GM19455 (cell line): Measurements from ENCODE around the gene MCC.

Experiments
- ATAC-seq: cut with Tn5 transposase; IDR thresholded peaks from one replicate; pipeline ENCODE4 v1.9.1; 2021; ENCODE audit not compliant: unreplicated experiment

MCC gene

DNA sequence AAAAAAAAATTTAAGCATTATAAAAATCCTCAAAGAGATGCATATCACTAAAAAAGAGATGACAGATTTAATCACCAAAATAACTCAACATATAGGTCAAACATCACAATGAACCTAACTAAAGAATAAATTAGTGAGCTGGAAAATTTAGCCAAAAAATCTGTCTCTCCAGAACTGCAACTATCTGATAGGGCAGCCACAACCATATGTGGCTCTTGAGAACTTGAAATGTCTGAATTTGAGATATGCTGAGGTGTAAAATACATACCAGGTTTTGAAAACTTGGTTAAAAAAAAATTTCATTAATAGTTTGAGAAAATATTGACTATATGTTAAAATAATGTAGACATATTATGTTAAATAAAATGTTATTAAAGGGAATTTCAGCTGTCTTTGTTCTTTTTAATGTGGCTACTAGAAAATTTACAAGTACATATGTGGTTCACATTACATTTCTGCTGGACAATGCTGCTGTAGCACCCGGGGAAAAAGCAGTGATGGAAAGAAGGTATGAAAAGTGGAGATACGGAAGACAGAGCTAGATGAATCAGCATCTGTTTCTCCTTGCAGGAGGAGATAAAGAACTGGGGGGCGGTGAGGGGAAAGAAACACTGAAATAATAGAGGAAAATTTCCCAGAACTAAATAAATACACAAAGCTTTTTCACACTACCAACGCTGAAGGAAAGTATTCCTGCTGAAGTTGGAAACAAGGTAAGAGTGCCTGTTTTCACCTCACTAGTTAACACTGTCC is 445.6 kb downstream of the MCC start:
- ATAC-seq, result no peak

DNA sequence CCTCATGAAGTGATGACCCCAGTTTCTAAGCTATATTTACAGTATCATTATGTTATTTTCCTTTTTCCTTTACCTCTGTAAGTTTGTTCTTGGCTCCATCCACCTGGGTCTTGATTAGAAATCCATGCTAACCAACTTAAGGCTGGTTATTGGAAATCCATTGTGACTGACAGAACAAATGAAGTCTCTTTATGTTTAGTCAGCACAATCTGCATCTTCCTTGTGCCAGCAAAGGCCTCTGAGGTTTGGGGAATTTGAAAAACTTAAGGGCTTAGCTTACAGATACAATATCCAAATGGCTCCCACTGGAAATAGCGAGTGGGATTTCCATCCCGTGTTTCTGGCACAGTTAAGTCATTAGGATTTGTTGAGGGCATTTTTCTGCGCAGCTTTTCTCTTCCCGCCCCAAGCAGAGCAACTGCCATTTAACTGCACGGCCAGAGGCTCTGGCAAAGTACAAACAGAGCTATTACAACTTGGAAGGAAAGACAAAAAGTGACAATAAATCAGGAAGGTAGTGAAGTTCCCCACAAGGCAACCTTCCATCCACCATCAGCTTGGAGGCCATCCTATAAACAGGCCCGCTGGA is 447.5 kb downstream of the MCC start:
- no peak for ATAC-seq

DNA sequence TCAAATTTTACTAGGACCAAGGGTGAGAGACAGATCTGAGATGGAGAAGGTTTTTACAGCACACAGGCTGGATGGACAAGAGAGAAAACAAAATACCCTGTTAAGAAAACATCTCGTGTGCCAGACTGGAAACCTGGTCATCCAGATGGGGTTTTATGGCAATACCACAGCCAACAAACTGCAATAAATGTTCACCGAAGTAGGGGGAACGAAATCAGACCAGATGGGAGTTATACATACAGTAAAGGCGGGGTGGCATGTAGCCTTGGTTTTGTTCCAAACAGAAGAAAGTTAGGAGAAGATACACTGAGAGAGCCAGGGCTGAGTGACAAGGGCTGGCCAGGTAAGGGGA is 448.3 kb downstream of the MCC start:
- ATAC-seq, result no peak

DNA sequence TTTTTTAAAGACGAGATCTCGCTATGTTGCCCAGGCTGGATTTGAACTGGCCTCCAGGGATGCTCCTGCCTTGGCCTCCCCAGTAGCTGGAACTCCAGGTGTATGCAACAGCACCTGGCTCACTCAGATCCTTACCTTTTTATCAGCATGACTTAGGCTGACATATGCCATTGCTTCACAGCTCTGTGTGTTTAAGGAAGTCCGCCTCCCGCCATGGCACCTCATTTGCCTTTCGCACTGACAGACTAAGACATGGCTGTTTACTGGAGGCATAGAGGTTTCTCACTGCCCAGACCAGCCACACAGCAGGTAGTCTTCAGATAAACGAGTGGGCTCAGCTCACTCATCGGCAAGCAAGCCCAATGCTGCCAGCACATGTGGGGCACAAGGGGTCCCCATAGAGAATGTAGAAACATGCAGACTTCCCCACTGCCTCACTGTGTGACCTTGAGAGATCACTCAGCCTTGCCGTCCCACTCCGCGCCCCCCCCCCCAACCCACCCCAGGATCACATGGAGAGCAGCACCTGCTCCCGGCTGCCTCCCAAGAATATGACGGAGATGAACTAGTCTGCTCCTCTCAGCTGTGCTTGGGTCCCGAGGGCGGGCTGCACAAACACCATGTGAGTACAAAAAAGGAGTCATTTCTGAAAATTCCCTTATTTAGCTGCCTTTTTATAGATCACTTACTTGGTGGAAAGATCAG is 448.9 kb downstream of the MCC start:
- ATAC-seq, result no peak

DNA sequence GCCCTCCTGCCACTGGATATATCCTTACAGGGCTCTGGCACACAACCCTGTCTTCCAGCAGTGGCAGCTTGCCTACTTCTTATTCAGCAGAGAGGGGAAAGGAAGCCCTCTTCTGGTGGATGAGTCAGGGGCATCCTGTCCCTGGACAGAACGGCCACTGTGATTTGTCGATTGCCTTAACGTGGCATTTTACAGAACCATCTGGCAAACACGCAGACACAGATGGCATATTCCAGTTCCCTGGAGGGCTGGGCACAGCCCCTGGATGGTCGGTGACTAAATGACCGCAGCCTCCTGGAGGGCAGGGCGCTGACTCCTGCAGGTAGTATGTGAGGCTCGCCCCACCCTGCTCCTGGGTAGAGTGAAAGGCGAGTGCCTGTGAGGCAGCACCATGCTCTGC is 449.5 kb downstream of the MCC start:
- ATAC-seq, result no peak

DNA sequence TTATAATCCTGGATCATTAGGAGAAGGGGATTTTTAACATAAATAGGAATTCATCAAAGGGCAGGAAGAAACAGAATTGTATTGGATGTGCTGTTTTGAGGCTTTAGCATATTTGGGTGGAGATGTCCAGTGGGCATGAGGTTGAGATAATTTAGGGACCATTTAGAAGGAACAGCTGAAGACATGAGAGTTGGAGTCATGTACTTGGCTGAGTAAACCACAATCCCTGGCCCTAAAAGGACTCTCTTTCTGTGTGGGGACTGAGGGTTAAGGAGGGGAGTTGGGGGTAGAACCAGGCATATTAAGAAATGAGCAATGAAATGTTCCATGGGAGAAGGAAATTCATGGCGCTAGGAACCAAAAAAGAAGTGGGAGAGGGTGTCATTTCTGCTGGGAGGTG is 450.1 kb downstream of the MCC start:
- ATAC-seq, result no peak

DNA sequence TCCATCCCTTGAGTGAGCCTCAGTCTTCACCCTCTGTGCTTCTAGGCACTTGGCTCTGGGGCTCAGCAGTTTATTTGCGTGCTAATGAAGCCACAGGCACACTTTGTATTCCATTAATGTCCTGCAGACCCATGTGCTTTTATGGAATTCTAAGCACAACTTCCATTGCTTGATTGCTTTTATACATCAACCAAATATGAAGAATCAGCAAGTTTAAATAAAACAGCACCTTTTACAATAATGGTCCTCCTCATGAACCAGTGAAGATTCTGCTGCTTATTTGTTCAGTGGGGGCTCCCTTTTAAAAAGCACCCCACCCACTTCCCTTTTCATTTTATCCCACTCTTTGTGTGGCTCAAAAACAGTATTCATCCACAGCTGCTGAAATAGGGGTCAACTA is 451.4 kb downstream of the MCC start:
- ATAC-seq, result no peak

DNA sequence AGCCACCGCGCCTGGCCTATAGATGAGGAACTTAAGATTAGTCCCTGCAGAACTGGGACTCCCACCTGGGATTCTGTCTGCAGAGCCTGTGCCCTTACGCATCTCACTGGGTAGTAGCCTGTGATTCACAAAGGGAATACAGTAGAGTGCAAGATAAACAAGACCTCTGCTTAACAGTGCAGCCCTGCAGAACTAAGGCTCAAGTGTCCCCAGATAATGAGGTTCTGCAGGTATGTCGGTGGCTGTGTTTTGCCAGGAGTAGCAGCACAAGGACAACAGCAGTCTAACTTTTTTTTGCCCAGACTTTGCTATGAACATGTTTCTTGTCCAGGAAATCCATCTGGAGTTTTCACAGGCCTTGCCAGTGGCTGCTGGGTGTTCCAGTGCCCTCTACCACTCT is 451.9 kb downstream of the MCC start:
- no peak for ATAC-seq

DNA sequence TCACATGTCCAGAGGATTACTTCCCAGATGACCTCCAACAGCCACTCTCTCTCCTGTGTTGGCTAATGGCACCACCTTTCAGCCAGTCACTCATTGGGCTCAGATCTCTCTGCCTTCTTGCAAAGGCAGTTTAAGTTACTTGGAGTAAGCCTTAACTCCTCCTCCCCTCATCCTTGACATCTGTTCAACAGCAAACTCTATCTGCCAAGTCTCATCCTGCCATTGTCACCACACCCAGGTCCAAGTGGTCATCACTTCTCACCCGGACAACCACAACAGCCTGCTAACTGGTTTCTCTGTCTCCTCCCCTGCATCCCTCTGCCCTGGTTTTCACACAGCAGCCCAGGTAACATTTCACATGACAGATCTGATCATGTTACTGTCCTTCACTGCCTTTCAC is 453.2 kb downstream of the MCC start:
- ATAC-seq, result no peak

DNA sequence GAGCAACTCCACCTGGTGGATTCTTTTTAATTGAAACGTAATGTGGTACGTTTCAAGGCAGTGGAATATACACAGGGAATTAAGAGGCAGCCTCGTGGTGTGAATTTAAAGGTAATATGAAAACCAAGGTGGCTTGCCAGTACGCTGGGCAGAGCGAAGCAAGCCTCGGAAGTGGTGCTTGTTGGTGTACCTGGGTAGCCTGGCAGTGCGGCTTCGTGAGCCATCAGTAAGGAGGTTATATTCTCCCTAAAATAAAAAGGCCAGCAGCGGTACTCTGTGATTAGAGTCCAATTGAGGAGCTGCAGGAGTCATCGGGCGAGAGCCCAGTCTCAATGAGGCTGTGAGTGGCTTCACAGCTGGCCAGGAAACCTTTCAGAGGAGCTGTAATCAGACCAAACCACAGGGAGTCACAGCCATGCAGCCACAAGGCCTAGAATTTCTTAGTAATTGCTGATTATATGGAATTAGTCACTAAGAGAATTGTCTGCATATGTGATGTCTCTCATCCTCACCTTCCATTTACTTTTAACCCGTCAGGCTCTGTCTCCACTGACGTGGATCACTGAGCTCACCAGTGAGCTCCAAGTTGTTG is 454.0 kb downstream of the MCC start:
- ATAC-seq, result no peak

DNA sequence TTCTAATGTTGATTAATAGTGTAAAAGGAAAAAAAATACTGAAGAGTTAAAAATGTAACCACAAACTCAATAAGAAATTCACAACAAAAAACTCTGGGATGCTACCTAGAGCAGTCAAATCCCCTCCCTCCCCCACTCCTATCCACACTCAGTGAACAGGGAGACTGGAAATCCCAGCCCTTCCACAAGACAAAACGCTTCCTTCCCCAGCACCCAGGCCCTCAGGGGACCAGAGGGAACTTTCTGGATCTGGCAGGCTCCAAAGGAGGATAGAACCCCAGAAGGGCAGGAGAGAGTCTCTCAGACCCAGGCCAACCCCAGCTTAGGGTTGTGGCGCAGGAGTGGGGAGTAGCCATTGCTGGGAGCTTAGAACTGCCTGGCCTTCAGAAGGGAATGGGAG is 456.7 kb downstream of the MCC start:
- ATAC-seq, result no peak

DNA sequence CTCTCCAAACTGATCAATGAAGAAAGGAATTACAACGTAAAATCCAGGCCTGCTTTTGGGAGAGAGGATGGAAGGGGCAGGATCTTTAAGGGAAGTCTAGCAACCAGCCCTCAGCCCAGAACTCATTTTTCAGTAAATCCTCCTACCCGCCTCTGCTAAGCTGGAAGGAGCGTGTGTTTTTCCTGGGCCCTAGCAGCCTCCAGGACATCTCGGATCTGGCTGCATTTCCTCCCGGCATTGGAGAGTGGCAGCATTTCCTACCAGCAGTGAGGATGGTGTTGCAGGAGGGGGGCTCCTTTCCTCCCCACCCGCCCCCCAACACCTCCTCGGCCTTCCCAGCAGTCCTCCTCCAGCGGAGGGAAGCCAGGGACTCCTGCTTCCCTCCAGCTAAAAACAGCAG is 457.1 kb downstream of the MCC start:
- ATAC-seq, result no peak

DNA sequence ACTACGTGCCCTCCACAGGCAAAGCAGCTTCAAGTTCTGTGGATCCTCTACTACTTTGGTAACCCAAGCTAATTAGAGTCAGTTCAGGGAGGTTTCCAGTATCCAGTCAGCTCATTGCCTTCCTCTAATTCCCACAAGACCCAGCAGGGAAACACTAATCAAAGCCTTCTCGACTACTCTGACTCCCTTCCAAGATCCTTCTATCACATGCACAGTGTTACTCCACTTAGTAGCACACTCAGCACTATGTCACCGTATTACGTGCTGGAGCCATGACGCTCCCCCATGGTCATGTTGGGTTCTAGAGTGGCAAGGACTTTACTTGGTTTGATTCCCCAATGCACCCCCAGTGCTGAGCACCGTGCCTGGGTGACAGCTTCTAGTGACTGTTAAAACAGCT is 458.6 kb downstream of the MCC start:
- no peak for ATAC-seq

DNA sequence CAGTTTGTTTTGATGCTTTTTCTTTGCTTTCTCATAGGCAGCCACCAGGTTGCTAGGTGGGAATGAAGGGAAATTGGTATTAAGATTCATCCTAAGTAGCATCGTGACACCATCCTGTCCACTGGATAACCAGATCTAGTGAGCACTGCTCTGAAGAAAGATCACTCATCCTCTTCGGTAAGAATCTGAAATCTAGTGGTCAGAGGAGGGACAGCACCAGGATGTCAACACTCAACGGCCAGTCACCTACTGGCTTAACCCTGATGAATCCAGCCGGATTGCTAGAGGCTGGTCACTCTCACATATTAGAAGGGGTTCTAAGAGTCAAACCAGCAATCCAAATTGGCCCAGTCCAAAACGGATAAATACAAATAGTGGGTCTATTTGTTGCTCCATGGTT is 460.8 kb downstream of the MCC start:
- no peak for ATAC-seq

DNA sequence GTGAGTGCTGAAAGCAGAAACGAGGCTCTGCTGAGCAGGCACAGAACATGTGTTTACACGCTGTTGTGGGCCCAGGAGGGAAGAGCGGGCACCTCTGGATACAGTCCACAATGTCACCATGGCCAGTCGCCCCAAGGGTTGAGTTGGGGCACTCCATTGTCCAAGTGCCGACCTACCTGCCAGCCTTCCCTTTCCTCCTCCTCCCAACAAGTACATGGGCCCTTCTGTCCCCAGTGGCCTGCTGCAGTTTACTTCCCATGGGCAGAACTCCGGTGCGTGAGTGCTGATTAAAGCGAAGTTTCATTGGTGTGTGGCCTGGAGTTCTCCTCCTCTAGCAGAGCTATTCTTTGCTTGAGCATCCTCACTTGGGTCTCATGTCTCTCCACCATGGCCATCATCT is 461.2 kb downstream of the MCC start:
- ATAC-seq, result no peak

DNA sequence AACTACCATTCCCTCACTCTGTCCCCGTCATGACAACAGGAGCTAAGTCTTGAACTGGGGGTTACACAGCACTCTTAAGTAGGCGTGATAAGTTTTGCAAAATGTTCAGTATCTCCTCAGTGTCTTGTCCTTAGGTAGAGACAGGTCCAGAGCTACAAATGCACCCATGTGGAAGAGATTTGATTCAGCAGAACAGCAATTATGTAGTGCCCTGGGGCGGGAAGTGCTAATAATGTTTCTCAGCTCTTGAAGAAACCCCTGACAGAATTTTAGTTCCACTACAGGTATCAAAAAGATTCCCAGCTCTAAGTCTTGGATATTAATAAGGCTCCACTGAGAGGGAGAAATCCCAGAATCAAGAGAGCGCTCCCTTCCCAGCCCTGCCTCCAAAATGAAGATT is 462.0 kb downstream of the MCC start:
- no peak for ATAC-seq

DNA sequence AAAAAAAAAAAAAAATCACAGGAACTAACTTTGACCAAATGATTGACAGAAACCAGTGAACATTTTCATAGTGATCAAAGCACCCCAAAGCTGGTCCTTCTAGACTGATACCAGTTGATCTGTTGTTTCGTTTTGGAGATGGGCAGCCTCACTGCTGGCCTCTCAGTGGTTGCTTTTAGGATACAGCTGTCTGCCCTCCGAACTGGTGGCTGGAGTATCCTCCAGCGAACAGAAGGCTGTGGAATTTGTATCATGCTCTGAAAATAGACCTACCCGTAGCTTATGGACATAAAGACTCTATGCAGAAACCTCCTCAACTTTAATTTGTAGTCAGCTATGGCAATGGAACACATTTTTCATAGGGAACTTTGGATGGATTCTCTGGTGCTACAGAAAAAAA is 462.7 kb downstream of the MCC start:
- ATAC-seq, result no peak

DNA sequence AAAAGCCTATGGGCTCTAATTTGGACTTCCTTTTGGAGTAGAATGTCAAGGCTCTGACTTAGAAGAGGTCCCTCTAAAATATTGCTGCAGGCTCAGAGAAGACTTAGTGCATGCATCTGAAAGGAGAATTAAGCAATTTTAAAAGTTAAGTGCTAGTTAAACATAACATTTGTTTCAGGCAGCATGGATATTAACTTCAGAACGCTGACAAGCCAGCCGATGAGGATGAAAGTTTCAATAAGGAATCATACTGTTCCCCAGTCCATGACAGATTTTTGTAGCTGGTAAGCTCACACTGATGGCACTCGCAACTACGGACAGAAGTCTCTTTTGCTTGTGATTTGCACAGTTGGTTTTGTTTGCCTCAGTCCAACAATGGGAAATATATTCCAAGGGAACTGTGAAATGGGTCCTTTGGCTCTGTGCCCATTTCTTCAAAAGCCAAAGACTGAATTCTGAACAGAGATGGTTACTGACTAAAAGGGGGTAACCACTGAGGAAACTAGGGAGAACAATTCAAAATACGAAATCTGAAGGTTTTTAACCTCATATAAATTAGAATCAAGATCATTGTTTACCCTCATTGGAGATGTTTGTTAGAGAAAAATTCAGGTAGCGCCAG is 464.1 kb downstream of the MCC start:
- no peak for ATAC-seq

DNA sequence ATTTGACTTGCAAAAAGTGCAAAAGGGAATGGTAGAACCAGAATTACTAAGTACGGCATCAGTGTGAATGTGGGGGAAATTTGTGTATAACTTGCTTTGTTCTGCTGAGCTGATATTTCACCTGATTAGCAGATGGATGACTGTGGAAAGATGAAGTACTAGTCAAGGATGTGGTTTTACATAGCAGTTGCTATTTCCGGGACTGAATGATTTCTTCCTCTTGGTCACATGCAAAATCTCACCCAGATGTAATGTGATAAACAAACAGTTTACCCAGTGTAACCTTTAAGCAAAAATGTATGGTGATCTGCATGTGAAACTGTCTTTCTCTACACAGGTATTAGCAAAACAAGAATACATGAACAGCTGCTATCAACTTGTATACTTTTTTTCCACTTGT is 465.6 kb downstream of the MCC start:
- ATAC-seq, result no peak

DNA sequence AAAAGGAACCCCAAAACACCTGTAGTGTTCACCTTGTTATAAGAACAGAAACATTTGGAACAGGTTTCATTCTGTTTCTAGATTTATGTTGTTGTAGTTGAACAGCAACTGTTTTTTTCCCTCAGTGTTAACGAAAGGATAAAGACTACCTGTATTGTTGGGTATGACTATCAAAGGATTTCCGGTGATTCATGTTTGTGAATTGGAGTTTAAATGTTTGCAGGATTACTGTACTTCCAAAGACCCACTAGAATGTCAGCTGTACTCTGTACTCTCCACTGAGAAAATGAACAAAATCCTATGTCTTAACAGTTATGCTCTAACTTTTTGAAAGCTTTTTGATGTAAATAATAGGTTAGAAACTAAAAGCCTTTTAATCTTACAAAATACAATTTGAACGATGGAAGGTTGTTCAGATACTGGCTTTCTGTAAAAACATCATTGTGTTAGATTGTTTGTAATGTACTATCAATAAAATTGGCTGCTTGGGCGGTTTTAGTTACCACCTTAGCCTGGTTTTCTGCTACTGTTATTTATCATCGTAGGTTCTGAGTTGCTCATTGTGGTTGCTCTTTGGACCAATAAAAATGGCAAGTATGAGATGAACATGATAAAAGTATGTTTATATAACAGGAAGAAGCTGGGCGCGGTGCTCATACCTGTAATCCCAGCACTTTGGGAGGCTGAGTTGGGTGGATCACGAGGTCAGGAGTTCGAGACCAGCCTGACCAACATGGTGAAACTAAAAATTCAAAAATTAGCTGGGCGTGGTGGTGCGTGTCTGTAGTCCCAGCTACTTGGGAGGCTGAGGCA is 467.6 kb downstream of the MCC start:
- no peak for ATAC-seq
